Inferior parietal cortex (tissue), 1 donor: ENCODE results near the gene DISC1.
"Not testable (repeated sequence)": the region's sequence is repeated elsewhere in the genome, so short reads cannot be mapped to it uniquely, and the experiment has no call there.

Experiments
- DNase-seq: peaks from one replicate; pipeline ENCODE4 v3.0.0-alpha.2; 2016; ENCODE audit errors: extremely low spot score

DISC1 gene

DNA sequence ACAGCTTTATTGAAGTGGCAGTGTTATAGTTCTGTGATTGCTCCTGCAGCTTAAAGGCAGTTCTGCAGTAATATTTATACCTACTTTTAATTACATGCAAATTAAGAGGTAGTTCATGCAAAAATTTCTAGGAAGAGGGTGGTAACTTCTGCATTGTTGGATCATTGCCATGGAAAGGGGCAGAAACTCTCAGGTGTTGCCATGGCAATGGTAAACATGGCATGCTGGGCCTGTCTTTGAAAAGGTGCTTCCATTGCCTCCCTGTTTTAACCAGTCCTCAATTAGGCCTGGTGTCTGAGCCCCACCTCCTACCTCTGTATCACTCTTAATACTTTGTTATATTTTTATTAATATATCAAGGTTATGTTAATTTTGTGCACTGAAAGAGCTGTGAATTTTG is 104.7 kb downstream of the DISC1 start:
- DNase-seq: no peak

DNA sequence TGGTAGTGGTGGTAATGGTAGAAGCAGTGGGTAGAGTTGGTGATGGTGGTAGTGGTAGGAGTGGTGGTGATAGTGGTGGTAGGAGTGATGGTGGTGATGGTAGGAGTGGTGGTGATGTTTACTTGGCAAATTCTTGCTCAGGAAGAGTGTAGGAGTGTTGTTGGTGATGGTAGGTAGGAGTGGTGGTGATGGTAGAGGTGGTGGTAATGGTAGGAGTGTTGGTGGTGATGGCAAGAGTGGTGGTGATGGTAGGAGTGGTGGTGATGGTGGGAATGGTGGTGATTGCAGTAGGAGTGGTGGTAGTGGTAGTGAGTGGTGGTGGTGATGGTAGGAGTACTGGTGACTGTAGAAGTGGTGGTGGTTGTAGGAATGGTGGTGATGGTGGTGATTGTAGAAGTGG is 106.5 kb downstream of the DISC1 start:
- no peak for DNase-seq

- DNase-seq: no peak
These were observed 107.1 kb downstream of the DISC1 start for GRCh38 chr1:231733672-231734071.

DNA sequence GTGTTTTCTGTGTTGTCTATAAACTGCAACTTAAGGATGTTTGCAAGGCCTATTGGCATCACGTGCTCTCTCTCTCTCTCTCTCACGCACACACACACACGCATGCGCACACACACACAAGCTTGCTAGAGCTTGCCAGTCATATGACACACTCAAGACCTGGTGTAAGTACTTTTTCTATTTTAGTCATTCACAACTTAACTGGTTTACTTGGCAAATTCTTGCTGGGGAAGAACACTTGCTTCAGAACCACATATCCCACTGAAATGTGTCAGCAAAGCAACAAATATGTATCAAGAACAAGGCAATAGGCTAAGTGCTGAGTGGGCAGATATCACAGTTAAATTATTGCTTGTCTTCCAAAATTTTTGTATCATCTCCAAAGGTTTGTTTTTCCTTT is 107.8 kb downstream of the DISC1 start:
- DNase-seq: no peak

- DNase-seq: no peak
These were observed 108.8 kb downstream of the DISC1 start for GRCh38 chr1:231735411-231735810.

GRCh38 chr1:231735941-231736340 is 109.4 kb downstream of the DISC1 start:
- no peak for DNase-seq

- no peak for DNase-seq
These were observed 109.9 kb downstream of the DISC1 start for GRCh38 chr1:231736464-231736863.

DNA sequence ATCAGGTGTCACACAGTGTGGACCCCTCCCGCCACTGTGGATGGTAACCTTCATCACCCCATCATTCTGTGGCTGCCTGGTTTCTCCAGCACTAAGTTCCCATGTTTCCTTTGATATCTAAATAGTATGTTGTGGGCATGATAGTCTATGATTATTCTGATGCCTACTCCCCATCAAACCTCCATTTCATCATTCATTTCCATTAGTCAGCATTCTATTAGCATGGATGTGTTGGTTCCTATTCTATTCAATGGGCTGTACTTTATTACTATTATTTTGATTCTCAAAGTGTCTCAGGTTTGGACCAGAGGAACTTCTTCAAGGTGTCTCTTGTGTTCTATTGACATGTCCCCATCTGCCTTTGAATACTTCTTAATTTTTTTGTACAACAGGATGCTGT is 112.0 kb downstream of the DISC1 start:
- no peak for DNase-seq

- no peak for DNase-seq
These were observed 117.4 kb downstream of the DISC1 start for GRCh38 chr1:231743966-231744365.

DNA sequence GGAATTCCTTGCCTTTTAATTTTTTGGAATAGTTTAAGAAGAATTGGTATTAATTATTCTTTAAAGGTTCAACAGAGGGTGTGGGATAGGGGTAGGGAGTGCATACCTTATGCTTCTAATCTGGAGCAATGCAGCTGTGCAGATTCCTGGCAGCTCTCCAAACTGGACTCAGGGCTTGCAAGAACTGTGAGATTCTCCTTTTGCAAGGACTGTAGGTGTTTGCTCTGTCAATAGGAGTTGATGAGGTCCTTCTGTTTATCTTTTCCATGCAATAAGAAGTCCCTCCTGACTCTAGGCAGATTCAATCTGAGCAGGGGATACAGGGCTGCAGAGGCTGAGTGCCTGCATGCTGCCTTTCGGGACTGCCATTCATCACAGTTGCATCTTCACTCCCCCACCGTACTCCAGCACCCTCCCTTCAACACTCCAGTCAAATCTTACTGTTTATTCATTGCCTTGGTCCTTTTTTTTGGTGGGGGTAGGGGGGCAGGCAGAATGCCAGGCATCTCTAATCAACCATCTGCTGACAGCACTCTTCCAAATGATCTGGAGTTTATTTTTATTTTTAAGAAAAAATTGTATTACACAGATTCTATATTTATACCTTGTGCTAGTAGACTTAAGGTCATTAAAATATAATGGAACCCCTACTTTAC is 122.3 kb downstream of the DISC1 start:
- DNase-seq: no peak

DNA sequence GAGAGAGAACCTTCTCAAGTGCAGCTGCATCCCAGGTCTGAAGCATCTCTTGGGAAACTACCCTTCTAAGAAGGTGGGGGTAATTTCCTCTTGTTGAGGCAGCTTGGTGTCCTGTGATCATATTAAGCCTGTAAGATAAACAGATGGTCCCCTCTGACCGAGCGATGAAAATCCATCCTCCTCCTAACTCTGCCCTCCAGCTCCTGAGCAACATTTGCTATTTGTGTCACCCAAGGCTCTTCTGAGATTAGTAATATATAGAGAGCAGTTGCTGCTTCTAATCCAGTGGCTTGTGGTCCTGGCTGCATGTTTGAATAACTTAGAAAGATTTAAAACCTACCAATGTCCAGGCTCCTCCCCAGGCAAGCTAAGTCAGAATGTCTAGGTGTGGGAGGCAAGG is 123.7 kb downstream of the DISC1 start:
- no peak for DNase-seq

DNA sequence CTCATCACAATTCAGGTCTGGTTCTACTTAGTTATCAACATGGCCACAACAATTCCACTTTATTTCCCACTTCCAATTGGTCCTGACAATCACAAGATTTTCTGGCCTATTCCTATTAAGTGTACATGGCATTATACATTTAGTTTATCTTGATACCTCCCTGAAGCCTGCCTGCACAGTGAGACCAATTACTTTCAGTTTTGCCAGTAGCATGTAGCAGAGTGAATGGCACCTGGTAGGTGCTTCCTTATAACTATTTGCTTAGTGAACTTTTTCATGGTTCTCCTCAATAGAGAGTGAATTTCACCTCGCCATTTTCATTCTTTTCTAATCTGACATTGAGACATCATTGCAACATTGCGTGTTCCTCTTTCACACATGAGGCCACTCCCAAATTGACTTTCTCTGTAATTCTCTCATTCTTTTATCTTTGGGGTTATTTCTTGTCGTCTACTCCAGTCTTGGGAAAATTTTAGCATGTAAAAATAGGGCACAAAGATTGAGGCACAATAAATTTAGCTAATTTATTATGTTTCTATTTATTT is 124.3 kb downstream of the DISC1 start:
- DNase-seq: no peak

DNA sequence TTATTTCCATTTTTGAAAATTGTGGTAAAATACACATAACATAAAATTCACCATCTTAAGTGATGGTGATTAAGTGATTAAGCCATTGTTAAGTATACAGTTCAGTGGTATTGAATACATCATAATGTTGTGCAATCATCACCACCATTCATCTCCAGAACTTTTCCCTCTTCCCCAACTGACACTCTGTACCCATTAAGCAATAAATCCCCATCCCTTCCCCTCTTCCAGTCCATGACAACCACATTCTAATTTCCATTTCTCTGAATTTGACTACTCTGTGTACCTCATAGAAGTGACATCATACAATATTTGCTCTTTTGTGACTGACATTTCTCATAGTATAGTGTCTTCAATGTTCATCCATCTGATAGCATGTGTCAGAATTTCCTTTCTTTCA is 124.8 kb downstream of the DISC1 start:
- DNase-seq: no peak

DNA sequence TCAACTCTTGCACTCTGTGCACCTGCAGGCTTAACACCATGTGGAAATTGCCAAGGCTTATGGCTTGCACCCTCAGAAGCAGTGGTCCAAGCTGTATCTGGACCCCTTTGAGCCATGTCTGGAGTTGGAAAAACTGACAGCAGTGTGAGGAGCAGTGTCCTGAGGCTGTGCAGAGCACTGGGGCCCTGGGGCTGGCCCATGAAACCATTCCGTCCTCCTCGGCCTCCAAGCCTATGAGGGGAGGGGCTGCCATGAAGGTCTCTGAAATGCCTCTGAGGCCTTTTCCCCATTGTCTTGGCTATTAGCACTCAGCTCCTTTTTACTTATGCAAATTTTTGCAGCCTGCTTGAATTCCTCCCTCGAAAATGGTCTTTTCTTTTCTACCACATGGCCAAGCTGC is 126.7 kb downstream of the DISC1 start:
- no peak for DNase-seq

DNA sequence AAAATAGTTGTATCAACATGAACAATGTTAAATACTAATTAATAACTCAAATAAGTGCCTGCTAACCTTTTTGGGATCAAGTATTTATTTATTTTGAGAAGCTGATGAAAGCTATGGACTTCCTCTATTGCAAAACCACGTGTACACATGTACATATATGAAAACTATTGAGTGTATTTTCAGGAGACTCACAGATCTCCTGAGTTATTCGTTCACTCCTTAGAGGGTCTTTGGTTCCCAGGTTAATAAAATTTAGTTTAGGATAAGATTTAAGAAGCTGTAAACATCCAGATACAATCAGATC is 130.5 kb downstream of the DISC1 start:
- no peak for DNase-seq

- DNase-seq: no peak
These were observed 131.2 kb downstream of the DISC1 start for GRCh38 chr1:231757759-231758158.

GRCh38 chr1:231761252-231761651 is 134.7 kb downstream of the DISC1 start:
- DNase-seq: no peak

DNA sequence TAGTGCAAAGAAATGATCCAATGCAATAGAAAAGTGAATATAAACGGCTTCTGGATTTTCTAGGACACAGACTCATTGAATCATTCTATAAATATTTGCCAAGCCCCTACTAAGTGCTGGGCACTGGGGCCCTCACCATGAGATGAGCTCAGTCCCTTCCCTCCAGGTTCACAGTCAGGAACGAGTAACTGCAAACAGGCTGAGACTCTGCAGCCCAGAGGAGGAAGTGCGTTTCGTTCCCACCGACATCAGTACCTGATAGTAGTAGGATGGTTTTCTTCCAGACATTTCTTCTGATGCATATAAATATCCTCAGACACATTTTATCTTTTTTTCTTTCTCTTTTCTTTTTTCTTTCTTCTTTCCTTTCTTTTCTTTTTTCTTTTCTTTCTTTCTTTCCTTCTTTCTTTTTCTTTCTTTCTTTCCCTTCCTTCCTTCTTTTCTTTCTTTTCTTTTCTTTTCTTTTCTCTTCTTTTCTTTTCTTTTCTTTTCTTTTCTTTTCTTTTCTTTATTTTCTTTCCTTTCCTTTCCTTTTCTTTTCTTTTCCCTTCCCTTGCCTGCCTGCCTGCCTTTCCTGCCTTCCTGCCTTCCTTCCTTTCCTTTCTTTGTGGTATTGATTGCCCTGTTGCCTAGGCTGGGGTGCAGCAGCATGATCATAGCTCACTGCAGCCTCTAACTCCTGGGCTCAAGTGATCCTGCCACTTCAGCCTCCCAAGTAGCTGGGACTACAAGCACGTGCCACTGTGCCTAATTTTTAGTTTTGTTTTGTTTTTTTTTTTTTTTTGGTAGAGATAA is 135.4 kb downstream of the DISC1 start:
- DNase-seq: no peak

DNA sequence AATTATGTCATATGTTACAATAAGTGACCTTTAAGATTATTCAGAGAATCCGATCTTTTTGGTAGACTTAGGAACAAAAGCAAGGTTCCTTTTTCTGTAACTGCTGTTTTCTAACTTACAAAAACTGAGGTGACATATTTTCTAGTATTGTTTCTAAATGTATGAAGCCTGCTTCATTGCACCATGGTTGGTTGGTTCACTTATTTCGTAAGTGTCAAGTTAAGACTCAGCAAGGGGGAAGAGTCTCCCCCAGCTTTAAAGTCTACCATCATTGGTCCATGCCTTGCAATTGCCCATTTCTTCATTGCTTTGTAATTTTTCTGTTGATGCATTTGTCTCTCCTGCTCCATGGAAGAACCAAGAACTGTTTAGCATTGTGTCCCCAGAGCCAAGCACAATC is 136.9 kb downstream of the DISC1 start:
- DNase-seq: no peak

- DNase-seq: not testable (repeated sequence)
These were observed 139.2 kb downstream of the DISC1 start for GRCh38 chr1:231765825-231766224.

DNA sequence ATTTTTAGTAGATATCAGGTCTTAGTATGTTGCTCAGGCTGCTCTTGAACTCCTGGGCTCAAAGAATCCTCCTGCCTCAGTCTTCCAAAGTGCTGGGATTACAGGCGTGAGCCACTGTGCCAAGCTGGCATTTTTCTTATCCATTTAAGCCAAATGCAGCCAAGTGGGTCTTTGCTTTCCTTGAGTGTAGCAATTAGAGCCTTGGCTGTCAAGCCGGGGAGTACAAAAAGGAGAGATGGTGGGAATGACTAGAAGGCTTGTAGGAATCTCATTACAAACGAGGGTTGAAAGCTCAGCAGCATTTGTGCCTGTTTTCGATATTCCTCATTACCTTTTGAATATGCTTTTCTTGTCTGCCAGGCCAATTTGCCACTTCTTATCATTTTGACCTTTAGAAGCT is 140.9 kb downstream of the DISC1 start:
- no peak for DNase-seq

DNA sequence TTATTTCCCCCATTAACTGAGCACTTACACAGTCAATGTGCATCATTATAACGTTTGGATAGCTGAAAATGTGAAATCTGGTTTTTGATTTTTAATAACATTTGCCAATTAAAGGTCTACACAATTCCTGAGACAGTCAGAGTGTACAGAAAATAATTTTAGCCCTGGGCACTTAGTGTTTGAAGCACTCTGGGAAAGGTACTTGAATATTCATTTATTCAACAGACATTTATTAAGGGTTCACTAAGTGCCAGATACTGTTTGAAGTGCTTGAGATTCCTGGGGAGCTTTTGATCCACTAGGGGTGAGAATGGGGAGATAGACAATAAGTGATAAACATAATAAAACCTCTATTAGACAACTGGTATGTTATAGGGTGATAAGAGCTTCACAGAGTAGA is 141.8 kb downstream of the DISC1 start:
- no peak for DNase-seq

DNA sequence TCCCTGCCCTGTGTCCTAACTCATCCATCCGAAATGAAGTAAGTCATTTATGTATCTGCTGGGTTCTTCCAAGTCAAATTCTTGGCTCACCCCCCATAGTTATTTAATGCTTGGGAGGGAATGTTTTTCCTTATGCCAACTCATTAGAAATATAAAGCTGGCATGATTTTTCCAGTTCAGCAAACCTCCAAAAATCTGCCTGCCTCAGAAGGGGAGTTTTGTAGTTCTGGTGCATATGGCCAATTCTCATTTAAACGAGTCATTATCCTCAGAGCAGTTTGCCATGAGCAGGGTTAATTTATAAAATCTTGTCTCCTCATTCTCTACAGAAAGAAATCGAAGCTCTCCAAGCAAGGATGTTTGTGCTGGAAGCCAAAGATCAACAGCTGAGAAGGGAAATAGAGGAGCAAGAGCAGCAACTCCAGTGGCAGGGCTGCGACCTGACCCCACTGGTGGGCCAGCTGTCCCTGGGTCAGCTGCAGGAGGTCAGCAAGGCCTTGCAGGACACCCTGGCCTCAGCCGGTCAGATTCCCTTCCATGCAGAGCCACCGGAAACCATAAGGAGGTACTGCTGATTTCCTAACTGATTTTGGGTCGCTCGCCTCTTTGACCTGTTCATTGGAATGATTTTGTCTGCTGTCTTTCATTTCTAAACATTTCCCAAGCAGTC is 144.1 kb downstream of the DISC1 start:
- no peak for DNase-seq
